H9 (cell line): ENCODE measurements around the gene SLC44A1. TPM values are rescaled to one million over a fixed set of nuclear protein-coding genes. Genes with fewer than 3 reads are reported as not detected.

Experiments
- DNase-seq: peaks from one replicate; pipeline ENCODE4 v3.0.0-alpha.2; 2017
- H2AFZ ChIP-seq: one replicate; pipeline ENCODE4 v1.6.1; 2013; ENCODE audit warnings: mild to moderate bottlenecking, low read length, control low read depth, moderate library complexity
- H2AK5ac ChIP-seq: 2 replicates; pipeline ENCODE4 v1.6.1; 2013; ENCODE audit warnings: low read length, control low read depth, mixed read lengths; ENCODE audit not compliant: insufficient read length
- H2BK120ac ChIP-seq: one replicate; pipeline ENCODE4 v1.6.1; 2013; ENCODE audit warnings: low read depth, mild to moderate bottlenecking, low read length, control low read depth, inconsistent platforms; ENCODE audit not compliant: poor library complexity, severe bottlenecking
- H2BK12ac ChIP-seq: 2 replicates; pipeline ENCODE4 v1.6.1; 2013; ENCODE audit warnings: low read length, control low read depth, mixed read lengths, low read depth; ENCODE audit not compliant: insufficient read length
- H2BK15ac ChIP-seq: 2 replicates; pipeline ENCODE4 v1.6.1; 2013; ENCODE audit warnings: low read depth, low read length, control low read depth
- H2BK20ac ChIP-seq: one replicate; pipeline ENCODE4 v1.6.1; 2013; ENCODE audit warnings: low read depth, mild to moderate bottlenecking, low read length, control low read depth, inconsistent platforms; ENCODE audit not compliant: poor library complexity, severe bottlenecking
- H2BK5ac ChIP-seq: 2 replicates; pipeline ENCODE4 v1.6.1; 2013; ENCODE audit warnings: low read length, control low read depth, mixed read lengths; ENCODE audit not compliant: insufficient read length
- H3K14ac ChIP-seq: 2 replicates; pipeline ENCODE4 v1.6.1; 2013; ENCODE audit warnings: low read length, control low read depth; ENCODE audit not compliant: insufficient read depth
- H3K18ac ChIP-seq: 2 replicates; pipeline ENCODE4 v1.6.1; 2013; ENCODE audit warnings: low read depth, mild to moderate bottlenecking, mixed read lengths, low read length, control low read depth; ENCODE audit not compliant: insufficient read length
- H3K23ac ChIP-seq: 2 replicates; pipeline ENCODE4 v1.6.1; 2013; ENCODE audit warnings: low read length, control low read depth, mixed read lengths, low read depth; ENCODE audit not compliant: insufficient read length
- H3K23me2 ChIP-seq: 2 replicates; pipeline ENCODE4 v1.6.1; 2013; ENCODE audit warnings: low read depth, mild to moderate bottlenecking, mixed read lengths, low read length, control low read depth; ENCODE audit not compliant: insufficient read length, poor library complexity, severe bottlenecking
- H3K27ac ChIP-seq: 2 replicates; pipeline ENCODE4 v1.5.1; 2013; ENCODE audit warnings: low read length, control low read depth, mixed read lengths, low read depth; ENCODE audit not compliant: insufficient read length
- H3K27me3 ChIP-seq: 2 replicates; pipeline ENCODE4 v1.6.1; 2013; ENCODE audit warnings: low read length, control low read depth, inconsistent platforms; ENCODE audit not compliant: insufficient read depth
- H3K4ac ChIP-seq: 2 replicates; pipeline ENCODE4 v1.6.1; 2013; ENCODE audit warnings: low read depth, mild to moderate bottlenecking, control low read depth, inconsistent platforms, low read length, moderate library complexity
- H3K4me1 ChIP-seq: 2 replicates; pipeline ENCODE4 v1.6.1; 2013; ENCODE audit warnings: low read length, control low read depth, inconsistent platforms; ENCODE audit not compliant: insufficient read depth
- H3K4me2 ChIP-seq: 2 replicates; pipeline ENCODE4 v1.6.1; 2013; ENCODE audit warnings: low read length, control low read depth, mixed read lengths; ENCODE audit not compliant: insufficient read length, insufficient read depth
- H3K56ac ChIP-seq: 2 replicates; pipeline ENCODE4 v1.6.1; 2013; ENCODE audit warnings: low read depth, mild to moderate bottlenecking, mixed read lengths, low read length, control low read depth; ENCODE audit not compliant: insufficient read length
- H3K79me1 ChIP-seq: 2 replicates; pipeline ENCODE4 v1.6.1; 2013; ENCODE audit warnings: low read depth, mild to moderate bottlenecking, moderate library complexity, low read length, control low read depth, inconsistent platforms; ENCODE audit not compliant: insufficient read depth, poor library complexity, severe bottlenecking
- H3K79me2 ChIP-seq: 2 replicates; pipeline ENCODE4 v1.6.1; 2013; ENCODE audit warnings: low read length, control low read depth, inconsistent platforms; ENCODE audit not compliant: insufficient read depth
- H3K9ac ChIP-seq: 2 replicates; pipeline ENCODE4 v1.6.1; 2013; ENCODE audit warnings: low read length, control low read depth, mixed read lengths; ENCODE audit not compliant: insufficient read length; ENCODE audit errors: extremely low read depth
- H3K9me3 ChIP-seq: one replicate; pipeline ENCODE4 v1.6.1; 2013; ENCODE audit warnings: low read depth, low read length, inconsistent platforms; ENCODE audit not compliant: control insufficient read depth
- H3T11ph ChIP-seq: one replicate; pipeline ENCODE4 v1.6.1; 2013; ENCODE audit warnings: mild to moderate bottlenecking, low read length, control low read depth, inconsistent platforms
- H4K20me1 ChIP-seq: one replicate; pipeline ENCODE4 v1.6.1; 2013; ENCODE audit not compliant: control insufficient read depth, insufficient read length, insufficient read depth
- H4K5ac ChIP-seq: 2 replicates; pipeline ENCODE4 v1.6.1; 2013; ENCODE audit warnings: low read depth, mild to moderate bottlenecking, mixed read lengths, low read length, control low read depth; ENCODE audit not compliant: insufficient read length
- H4K8ac ChIP-seq: replicated peaks from 2 replicates; pipeline ENCODE4 v1.6.1; 2013; ENCODE audit warnings: low read length, control low read depth, mixed read lengths, low read depth; ENCODE audit not compliant: insufficient read length
- H4K91ac ChIP-seq: 2 replicates; pipeline ENCODE4 v1.6.1; 2013; ENCODE audit warnings: low read depth, mild to moderate bottlenecking, moderate library complexity, mixed read lengths, low read length, control low read depth; ENCODE audit not compliant: insufficient read length
- H3K27ac Mint-ChIP-seq, 3 experiments: 2 replicates in 2 of 3; 3 replicates in 1 of 3; pipeline ENCODE4 v1.8.0; 2020 to 2021; ENCODE audit warnings: mixed read lengths in 3 of 3, mild to moderate bottlenecking in 1 of 3, moderate library complexity in 1 of 3
- H3K27me3 Mint-ChIP-seq: 2 replicates; pipeline ENCODE4 v1.8.0; 2021; ENCODE audit warnings: low read depth, mild to moderate bottlenecking, moderate library complexity, mixed read lengths
- H3K36me3 Mint-ChIP-seq, 3 experiments: 2 replicates in 2 of 3; 3 replicates in 1 of 3; pipeline ENCODE4 v1.8.0; 2020 to 2021; ENCODE audit warnings: low read depth in 3 of 3, mixed read lengths in 3 of 3; ENCODE audit not compliant: insufficient read depth in 1 of 3
- H3K4me1 Mint-ChIP-seq, 2 experiments: 2 replicates each; pipeline ENCODE4 v1.8.0; 2020; ENCODE audit warnings: mixed read lengths in 2 of 2
- H3K4me3 Mint-ChIP-seq, 2 experiments: 2 replicates in 1 of 2; 3 replicates in 1 of 2; pipeline ENCODE4 v1.8.0; 2020 to 2021; ENCODE audit warnings: mild to moderate bottlenecking in 2 of 2, mixed read lengths in 2 of 2, moderate library complexity in 1 of 2
- H3K9me3 Mint-ChIP-seq, 2 experiments: 2 replicates in 1 of 2; 3 replicates in 1 of 2; pipeline ENCODE4 v1.8.0; 2020; ENCODE audit warnings: mild to moderate bottlenecking in 2 of 2, mixed read lengths in 2 of 2, moderate library complexity in 1 of 2
- WGBS: extraction: QIAGEN DNeasy Blood & Tissue Kit; methylation state at CpG from one replicate; pipeline ENCODE4 v1.1.7; 2013; ENCODE audit warnings: missing lambda C conversion rate, low lambda C conversion rate, mixed read lengths; ENCODE audit not compliant: insufficient read length; ENCODE audit errors: extremely low coverage; 5-methylcytosine and 5-hydroxymethylcytosine counted together
- total RNA-seq: library from RNA; stranded (reverse); gene quantifications from 2 replicates; pipeline ENCODE4 v1.2.1, GENCODE V29; 2021
- TF ChIP-seq, protein P1 (sequence below): fragments of 200-600 bp; sonication (generic); conservative IDR thresholded peaks from 3 replicates; pipeline ENCODE4 v1.8.0; 2021; ENCODE audit warnings: antibody characterized with exemption, mild to moderate bottlenecking

Gene SLC44A1
- total RNA-seq, 1 experiment from 2014 or later = 60.7 TPM

DNA sequence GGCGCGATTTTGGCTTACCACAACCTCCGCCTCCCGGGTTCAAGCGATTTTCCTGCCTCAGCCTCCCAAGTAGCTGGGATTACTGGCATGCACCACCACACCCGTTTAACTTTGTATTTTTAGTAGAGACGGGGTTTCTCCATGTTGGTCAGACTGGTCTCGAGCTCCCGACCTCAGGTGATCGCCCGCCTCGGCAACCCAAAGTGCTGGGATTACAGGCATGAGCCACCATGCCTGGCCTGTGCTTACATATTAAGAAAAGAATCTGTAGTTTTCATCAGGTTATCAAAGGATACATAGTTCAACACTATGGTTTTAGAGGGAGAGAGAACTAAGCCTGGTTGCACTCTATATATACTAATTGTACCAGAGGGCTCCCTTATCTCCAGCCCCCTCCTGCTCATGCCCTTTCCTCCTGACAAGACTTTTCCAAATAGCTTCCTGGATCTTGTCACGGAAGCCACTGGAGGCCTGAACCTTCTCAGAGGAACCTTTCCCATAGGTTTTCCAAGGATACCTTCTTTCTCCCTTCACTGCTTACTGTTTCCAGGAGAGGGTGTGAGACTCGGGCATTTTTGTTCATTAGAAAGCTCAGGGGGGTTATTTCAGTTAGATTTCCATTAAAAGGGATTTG, 53.1 kb downstream of the SLC44A1 start:
- no peak overlapping the region for H3K4ac ChIP-seq
- H3K9me3 ChIP-seq = no peaks in the 10 kb centered on the region
- no peaks in the 10 kb centered on the region for H3K27me3 ChIP-seq
- H3K79me2 ChIP-seq = no peaks in the 10 kb centered on the region; the same call in 1 of the 2 replicates
- Mint-ChIP-seq H3K27ac (peak overlapping the region; percentile 76 to 95 (median 93)), H3K4me1 (peaks cover 61 to 66% of the 10 kb centered on the region in 2 experiments), H3K4me3 (no peak overlapping the region), H3K27me3 (no peaks in the 10 kb centered on the region), H3K9me3 (no peaks in the 10 kb centered on the region), H3K36me3 (peaks cover 10 to 23% (median 22%) of the 10 kb centered on the region in 3 experiments)
- peaks cover 5% of the 10 kb centered on the region for H3K4me1 ChIP-seq
- no peak overlapping the region for H4K8ac ChIP-seq
- H3K27ac ChIP-seq = peak overlapping the region; percentile 87
- no peak overlapping the region for H2BK20ac ChIP-seq
- no peak overlapping the region for H3T11ph ChIP-seq
- TF ChIP-seq, protein P1, sequence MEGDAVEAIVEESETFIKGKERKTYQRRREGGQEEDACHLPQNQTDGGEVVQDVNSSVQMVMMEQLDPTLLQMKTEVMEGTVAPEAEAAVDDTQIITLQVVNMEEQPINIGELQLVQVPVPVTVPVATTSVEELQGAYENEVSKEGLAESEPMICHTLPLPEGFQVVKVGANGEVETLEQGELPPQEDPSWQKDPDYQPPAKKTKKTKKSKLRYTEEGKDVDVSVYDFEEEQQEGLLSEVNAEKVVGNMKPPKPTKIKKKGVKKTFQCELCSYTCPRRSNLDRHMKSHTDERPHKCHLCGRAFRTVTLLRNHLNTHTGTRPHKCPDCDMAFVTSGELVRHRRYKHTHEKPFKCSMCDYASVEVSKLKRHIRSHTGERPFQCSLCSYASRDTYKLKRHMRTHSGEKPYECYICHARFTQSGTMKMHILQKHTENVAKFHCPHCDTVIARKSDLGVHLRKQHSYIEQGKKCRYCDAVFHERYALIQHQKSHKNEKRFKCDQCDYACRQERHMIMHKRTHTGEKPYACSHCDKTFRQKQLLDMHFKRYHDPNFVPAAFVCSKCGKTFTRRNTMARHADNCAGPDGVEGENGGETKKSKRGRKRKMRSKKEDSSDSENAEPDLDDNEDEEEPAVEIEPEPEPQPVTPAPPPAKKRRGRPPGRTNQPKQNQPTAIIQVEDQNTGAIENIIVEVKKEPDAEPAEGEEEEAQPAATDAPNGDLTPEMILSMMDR = no peak
- H3K23me2 ChIP-seq = no peaks in the 10 kb centered on the region
- peak overlapping the region; percentile 40 for H3K18ac ChIP-seq
- H2BK12ac ChIP-seq = no peak overlapping the region
- H2AK5ac ChIP-seq = no peak overlapping the region
- no peak overlapping the region for H3K4me2 ChIP-seq
- no peak overlapping the region for H4K91ac ChIP-seq
- no peak overlapping the region for H3K9ac ChIP-seq
- no peak overlapping the region for H2AFZ ChIP-seq
- no CpG with 5 or more reads among the region's 14 CpGs for WGBS
- no peak overlapping the region for H3K14ac ChIP-seq
- no peak overlapping the region for H3K56ac ChIP-seq
- no peak overlapping the region for H2BK5ac ChIP-seq
- H2BK15ac ChIP-seq = no peak overlapping the region
- H2BK120ac ChIP-seq = no peak overlapping the region
- no peak for DNase-seq
- H3K23ac ChIP-seq = no peak overlapping the region
- no peaks in the 10 kb centered on the region for H3K79me1 ChIP-seq
- H4K5ac ChIP-seq = no peak overlapping the region
- no peaks in the 10 kb centered on the region for H4K20me1 ChIP-seq
